ENCODE measurements around the gene NRG3.

Gene NRG3

GRCh38 chr10:81870472-81870871 lies 4.5 kb upstream of the NRG3 start:
- H3K27me3 ChIP-seq (ENCODE audit: insufficient read depth, low read length): peaks cover 30% of the 10 kb centered on the region
- no peaks in the 10 kb centered on the region for H3K36me3 ChIP-seq (ENCODE audit: insufficient read depth, low read depth, low read length)
- H3K27ac ChIP-seq (ENCODE audit: low read length): no peak overlapping the region
- H3K4me1 ChIP-seq (ENCODE audit: insufficient read depth, low read length): peaks cover 10% of the 10 kb centered on the region
- H3K4me3 ChIP-seq (ENCODE audit: low read length): no peak overlapping the region
- H3K9ac ChIP-seq (ENCODE audit: low read depth, low read length): no peak overlapping the region
- H3K9me3 ChIP-seq (ENCODE audit: insufficient read depth, low read depth, low read length): no peaks in the 10 kb centered on the region

DNA sequence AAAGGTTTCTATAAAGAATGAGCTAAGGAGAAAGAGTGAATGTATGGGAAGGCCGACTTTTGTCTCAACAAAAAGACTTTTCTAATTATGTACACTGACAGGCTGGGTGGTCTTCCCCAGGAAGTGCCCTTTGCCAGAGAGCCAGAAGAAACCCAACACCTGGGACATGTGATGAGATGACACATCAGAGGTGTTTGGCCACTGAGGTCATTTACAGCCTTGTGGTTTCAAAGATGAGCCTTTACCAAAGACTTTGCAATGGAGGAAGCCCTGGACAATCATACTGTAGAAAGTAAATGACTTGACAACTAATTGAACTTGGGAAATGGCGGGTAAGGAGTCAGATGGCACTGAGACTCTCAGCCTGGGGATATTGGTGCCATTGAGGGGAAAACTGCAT lies 3.4 kb upstream of the NRG3 start:
- Histone ChIP-seq H3K4me3 (ENCODE audit: low read length) (no peak overlapping the region), H3K36me3 (ENCODE audit: insufficient read depth, low read depth, low read length) (no peaks in the 10 kb centered on the region), H3K27ac (ENCODE audit: low read length) (no peak overlapping the region), H3K27me3 (ENCODE audit: insufficient read depth, low read length) (peaks cover 39% of the 10 kb centered on the region), H3K9ac (ENCODE audit: low read depth, low read length) (no peak overlapping the region), H3K4me1 (ENCODE audit: insufficient read depth, low read length) (peaks cover 3% of the 10 kb centered on the region; the same call in 1 of the 2 replicates), H3K9me3 (ENCODE audit: insufficient read depth, low read depth, low read length) (no peaks in the 10 kb centered on the region)

DNA sequence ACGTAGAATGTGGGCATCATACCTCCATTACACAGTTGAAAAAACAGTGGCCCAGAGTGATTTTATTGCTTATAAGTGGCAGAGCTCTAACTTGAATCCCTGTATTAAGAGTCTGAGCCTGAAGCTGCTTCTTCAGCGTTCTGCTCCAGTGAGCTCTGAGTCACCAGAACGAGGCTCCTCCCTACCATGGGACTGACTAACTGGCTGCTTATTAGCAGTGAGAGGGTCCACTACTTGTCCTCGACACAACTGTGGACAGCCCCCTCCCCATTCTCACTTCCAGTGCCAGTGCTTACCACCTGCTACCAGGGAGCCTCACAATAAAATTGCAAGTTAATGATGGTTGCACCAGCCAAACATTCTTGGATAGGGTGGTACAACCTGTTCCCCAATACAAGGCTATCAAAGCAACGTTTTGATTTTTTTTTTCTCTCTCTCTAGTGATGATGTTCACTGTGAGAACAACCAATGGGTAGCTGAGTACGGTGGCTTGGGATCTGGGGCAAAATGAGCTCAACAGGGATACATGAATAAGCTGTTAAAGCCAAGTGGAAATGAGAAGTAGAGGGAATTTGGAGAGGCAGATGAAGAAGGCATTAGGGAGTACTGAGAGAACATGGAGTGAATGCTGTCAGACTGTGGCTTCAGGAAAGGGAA lies 2.7 kb upstream of the NRG3 start:
- Histone ChIP-seq H3K4me3 (ENCODE audit: low read length) (no peak overlapping the region), H3K27me3 (ENCODE audit: insufficient read depth, low read length) (peaks cover 47% of the 10 kb centered on the region), H3K4me1 (ENCODE audit: insufficient read depth, low read length) (peaks cover 8% of the 10 kb centered on the region), H3K36me3 (ENCODE audit: insufficient read depth, low read depth, low read length) (no peaks in the 10 kb centered on the region), H3K27ac (ENCODE audit: low read length) (no peak overlapping the region), H3K9me3 (ENCODE audit: insufficient read depth, low read depth, low read length) (no peaks in the 10 kb centered on the region), H3K9ac (ENCODE audit: low read depth, low read length) (no peak overlapping the region)

DNA sequence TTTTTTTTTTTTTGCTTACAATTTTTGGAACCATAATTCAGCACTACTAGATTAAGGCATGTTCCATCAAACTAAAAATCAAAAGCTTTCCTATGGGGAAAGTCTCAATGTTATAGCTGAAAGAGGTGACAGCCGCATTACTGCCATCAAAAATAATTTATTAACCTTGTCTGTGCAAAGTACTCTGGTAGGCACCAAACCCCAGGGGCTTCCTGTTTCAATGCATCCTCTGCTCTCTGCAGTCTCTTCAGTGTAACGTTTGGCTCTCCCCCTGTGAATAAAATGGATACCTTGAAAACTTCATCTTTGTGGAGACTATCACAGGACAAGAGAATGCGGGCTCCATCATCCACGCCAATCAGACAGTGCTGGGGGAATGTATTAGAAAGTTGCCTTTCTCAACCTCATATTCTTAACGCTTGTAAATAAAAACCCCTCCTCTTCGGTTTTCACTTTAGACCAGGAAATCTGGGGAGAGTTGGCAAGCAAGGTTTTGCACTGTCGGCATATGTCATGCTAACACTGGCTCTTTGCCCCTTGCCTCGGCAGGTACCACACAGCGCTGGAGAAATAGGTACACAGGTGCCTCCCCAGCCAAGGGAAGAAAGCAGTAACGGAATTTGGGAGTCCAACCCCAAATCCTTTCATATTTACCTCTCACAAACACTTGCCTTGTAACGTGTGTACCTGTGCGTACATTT lies 1.6 kb upstream of the NRG3 start:
- peak overlapping the region; percentile 71 for H3K4me3 ChIP-seq (ENCODE audit: low read length)
- no peak overlapping the region for H3K27ac ChIP-seq (ENCODE audit: low read length)
- no peak overlapping the region for H3K9ac ChIP-seq (ENCODE audit: low read depth, low read length)
- no peaks in the 10 kb centered on the region for H3K36me3 ChIP-seq (ENCODE audit: insufficient read depth, low read depth, low read length)
- no peaks in the 10 kb centered on the region for H3K9me3 ChIP-seq (ENCODE audit: insufficient read depth, low read depth, low read length)
- H3K27me3 ChIP-seq (ENCODE audit: insufficient read depth, low read length): peaks cover 56% of the 10 kb centered on the region
- peaks cover 11% of the 10 kb centered on the region for H3K4me1 ChIP-seq (ENCODE audit: insufficient read depth, low read length)

GRCh38 chr10:81873932-81874816 lies 820 bp upstream of the NRG3 start:
- Histone ChIP-seq H3K27me3 (ENCODE audit: insufficient read depth, low read length) (peaks cover 56% of the 10 kb centered on the region), H3K36me3 (ENCODE audit: insufficient read depth, low read depth, low read length) (no peaks in the 10 kb centered on the region), H3K9ac (ENCODE audit: low read depth, low read length) (peak overlapping the region; percentile 9; the same call in 1 of the 2 replicates), H3K4me1 (ENCODE audit: insufficient read depth, low read length) (peaks cover 13% of the 10 kb centered on the region), H3K4me3 (ENCODE audit: low read length) (peak overlapping the region; percentile 71), H3K27ac (ENCODE audit: low read length) (no peak overlapping the region), H3K9me3 (ENCODE audit: insufficient read depth, low read depth, low read length) (no peaks in the 10 kb centered on the region)

- Histone ChIP-seq H3K9me3 (ENCODE audit: insufficient read depth, low read depth, low read length) (no peaks in the 10 kb centered on the region), H3K27me3 (ENCODE audit: insufficient read depth, low read length) (peaks cover 56% of the 10 kb centered on the region), H3K9ac (ENCODE audit: low read depth, low read length) (peak overlapping the region; percentile 66; the same call in 1 of the 2 replicates), H3K4me1 (ENCODE audit: insufficient read depth, low read length) (peaks cover 20% of the 10 kb centered on the region), H3K36me3 (ENCODE audit: insufficient read depth, low read depth, low read length) (no peaks in the 10 kb centered on the region), H3K27ac (ENCODE audit: low read length) (no peak overlapping the region), H3K4me3 (ENCODE audit: low read length) (peak overlapping the region; percentile 83)
Observed at GRCh38 chr10:81875467-81876252, 666 bp downstream of the NRG3 start.

DNA sequence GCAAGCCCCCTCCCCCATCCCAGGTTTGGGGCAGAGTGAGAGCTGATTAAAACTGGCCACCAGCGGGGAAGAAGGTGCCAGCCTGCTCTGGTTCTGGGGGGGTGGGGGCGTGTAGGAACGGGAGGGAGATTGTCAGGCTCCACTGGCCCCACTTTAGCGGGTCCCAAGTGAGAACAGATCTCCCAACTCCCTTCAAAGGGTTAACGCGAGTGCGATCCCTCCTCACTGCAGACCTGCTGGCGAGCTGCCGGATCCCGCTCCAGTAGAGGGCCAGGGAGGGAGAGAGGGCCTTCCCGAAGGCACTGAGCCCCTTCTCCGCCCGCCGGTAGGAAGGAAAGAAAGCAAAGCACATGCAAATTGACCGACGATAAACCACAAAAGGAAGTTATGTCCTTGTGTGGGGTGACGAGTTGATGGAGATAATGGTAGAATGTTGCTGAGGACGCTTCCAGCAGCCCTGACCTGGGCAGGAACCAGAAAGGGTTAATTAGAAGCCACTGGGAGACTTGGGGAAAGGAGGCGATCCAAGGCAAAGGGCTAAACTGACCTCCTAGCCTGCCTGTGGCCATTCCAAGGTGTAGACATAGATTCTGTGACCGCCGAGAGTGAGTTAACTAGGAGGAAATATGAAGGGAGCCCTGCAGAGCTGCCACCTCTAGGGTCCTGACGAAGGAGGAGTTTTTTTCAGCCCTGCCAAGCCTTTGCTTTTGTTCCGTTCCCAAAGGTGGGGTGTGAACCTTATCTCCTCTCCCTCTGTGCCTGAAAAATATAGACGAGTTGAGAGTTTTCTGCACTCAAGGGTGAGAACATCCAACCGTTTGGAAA lies 1.5 kb downstream of the NRG3 start:
- H3K27ac ChIP-seq (ENCODE audit: low read length): no peak overlapping the region
- peak overlapping the region; percentile 66; the same call in 1 of the 2 replicates for H3K9ac ChIP-seq (ENCODE audit: low read depth, low read length)
- H3K36me3 ChIP-seq (ENCODE audit: insufficient read depth, low read depth, low read length): no peaks in the 10 kb centered on the region
- peaks cover 55% of the 10 kb centered on the region for H3K27me3 ChIP-seq (ENCODE audit: insufficient read depth, low read length)
- H3K4me1 ChIP-seq (ENCODE audit: insufficient read depth, low read length): peaks cover 20% of the 10 kb centered on the region
- H3K9me3 ChIP-seq (ENCODE audit: insufficient read depth, low read depth, low read length): no peaks in the 10 kb centered on the region
- H3K4me3 ChIP-seq (ENCODE audit: low read length): peak overlapping the region; percentile 83

DNA sequence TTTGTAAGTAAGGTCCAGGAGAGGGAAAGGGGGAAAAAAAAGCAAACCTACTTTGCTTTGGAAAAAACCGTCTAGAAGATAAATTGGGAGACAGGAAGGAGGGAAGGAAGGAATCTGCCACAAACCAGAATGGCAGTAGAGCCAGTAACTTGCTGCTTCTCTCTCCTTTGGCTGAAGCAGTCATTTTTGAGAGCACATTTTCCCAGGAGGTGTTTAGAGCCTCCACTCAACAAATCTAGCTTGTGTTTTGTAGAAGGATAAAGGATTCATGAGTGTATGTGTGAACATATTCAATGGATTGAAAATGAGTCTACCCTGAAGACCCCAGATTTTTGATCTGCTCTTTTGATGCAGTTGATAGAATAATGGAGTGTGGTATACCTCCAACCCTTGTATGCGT lies 2.6 kb downstream of the NRG3 start:
- peak overlapping the region; percentile 66; the same call in 1 of the 2 replicates for H3K9ac ChIP-seq (ENCODE audit: low read depth, low read length)
- peak overlapping the region; percentile 83; the same call in 1 of the 2 replicates for H3K4me3 ChIP-seq (ENCODE audit: low read length)
- H3K4me1 ChIP-seq (ENCODE audit: insufficient read depth, low read length): peaks cover 26% of the 10 kb centered on the region
- no peaks in the 10 kb centered on the region for H3K9me3 ChIP-seq (ENCODE audit: insufficient read depth, low read depth, low read length)
- no peaks in the 10 kb centered on the region for H3K36me3 ChIP-seq (ENCODE audit: insufficient read depth, low read depth, low read length)
- H3K27ac ChIP-seq (ENCODE audit: low read length): no peak overlapping the region
- H3K27me3 ChIP-seq (ENCODE audit: insufficient read depth, low read length): peaks cover 44% of the 10 kb centered on the region

DNA sequence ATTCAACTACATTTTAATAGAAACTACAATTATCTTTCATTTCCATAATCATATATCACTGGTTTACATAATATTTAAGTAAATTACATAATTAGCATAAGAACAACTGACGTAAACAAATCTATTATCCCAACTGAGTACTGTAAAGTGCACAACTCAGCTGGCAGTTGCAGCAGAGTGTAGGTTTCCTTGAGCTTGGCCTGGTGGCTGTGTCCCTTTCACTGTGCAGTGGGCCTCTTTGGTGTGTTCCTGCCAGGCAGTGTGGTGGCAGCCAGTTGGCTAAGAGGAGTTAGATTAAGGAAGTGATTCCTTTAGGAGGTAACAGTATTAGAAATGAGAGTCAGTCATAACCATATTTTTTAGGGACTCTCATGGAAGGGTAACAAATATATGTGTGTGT lies 7.0 kb downstream of the NRG3 start:
- Histone ChIP-seq H3K9me3 (ENCODE audit: insufficient read depth, low read depth, low read length) (no peaks in the 10 kb centered on the region), H3K27me3 (ENCODE audit: insufficient read depth, low read length) (peaks cover 12% of the 10 kb centered on the region), H3K4me1 (ENCODE audit: insufficient read depth, low read length) (peaks cover 27% of the 10 kb centered on the region), H3K4me3 (ENCODE audit: low read length) (no peak overlapping the region), H3K27ac (ENCODE audit: low read length) (no peak overlapping the region), H3K36me3 (ENCODE audit: insufficient read depth, low read depth, low read length) (no peaks in the 10 kb centered on the region), H3K9ac (ENCODE audit: low read depth, low read length) (no peak overlapping the region)

DNA sequence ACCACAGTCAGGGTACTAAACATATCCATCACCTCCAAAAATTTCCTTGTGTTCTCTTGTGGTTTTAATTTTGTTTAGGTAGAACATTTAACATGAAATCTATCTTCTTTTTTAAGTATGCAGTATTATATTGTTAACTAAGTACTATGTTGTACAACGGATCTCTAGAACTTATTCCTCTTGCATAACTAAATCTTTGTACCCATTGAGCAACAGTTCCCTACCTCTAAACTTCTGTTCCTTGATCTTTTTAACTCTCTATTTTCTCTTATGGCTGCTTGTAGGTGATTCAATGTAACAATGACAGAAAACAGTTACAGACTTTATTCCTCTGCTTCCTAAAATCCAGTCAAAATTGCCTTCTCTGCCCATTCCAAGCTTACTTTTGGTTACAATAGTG lies 9.9 kb downstream of the NRG3 start:
- no peaks in the 10 kb centered on the region for H3K27me3 ChIP-seq (ENCODE audit: insufficient read depth, low read length)
- H3K4me3 ChIP-seq (ENCODE audit: low read length): no peak overlapping the region
- H3K9me3 ChIP-seq (ENCODE audit: insufficient read depth, low read depth, low read length): no peaks in the 10 kb centered on the region
- no peak overlapping the region for H3K27ac ChIP-seq (ENCODE audit: low read length)
- H3K36me3 ChIP-seq (ENCODE audit: insufficient read depth, low read depth, low read length): no peaks in the 10 kb centered on the region
- peaks cover 26% of the 10 kb centered on the region; the same call in 1 of the 2 replicates for H3K4me1 ChIP-seq (ENCODE audit: insufficient read depth, low read length)
- H3K9ac ChIP-seq (ENCODE audit: low read depth, low read length): no peak overlapping the region

Measured in iPS-20b (cell line).